HG02970 (cell line): ENCODE data around the gene NDST1.

ENCODE experiments used
- ATAC-seq: cut with Tn5 transposase; IDR thresholded peaks from one replicate; pipeline ENCODE4 v1.9.1; 2021; ENCODE audit warnings: mild to moderate bottlenecking, moderate library complexity, moderate number of reproducible peaks; ENCODE audit not compliant: unreplicated experiment, low FRiP score

Gene NDST1

GRCh38 chr5:150540615-150541396, 32.9 kb downstream of the NDST1 start:
- ATAC-seq = no peak

DNA sequence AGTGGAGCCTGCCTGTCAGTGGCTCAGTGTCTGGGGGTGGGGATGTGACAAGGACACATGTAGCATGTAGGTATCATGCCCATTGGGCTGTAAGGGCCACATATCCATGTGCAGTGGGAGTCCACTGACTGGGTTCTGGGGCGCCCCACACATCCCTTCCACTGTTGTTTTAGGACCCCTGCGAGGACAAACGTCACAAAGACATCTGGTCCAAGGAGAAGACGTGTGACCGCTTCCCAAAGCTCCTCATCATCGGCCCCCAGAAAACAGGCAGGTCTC, 33.4 kb downstream of the NDST1 start:
- no peak for ATAC-seq

DNA sequence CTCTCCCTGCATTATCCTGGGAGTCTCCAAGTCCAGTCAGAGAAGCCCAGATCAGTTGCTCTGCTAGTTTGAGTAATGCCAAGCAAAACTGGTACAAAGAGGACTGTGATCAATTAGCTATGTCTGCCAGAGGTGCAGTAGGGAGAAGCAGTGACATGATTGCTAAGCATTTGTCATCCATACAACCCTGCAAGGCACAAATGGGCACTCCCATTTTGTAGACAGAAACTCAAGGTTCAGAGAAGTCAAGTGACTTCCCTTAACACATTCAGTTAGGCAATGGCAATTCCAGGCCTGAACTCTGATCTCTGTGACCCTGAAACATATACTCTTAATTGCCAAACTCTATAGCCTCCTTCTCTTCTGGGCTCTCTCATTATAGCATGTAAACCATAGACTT, 34.0 kb downstream of the NDST1 start:
- ATAC-seq = no peak

GRCh38 chr5:150542933-150543445, 35.1 kb downstream of the NDST1 start:
- ATAC-seq = no peak

GRCh38 chr5:150544611-150545219, 36.8 kb downstream of the NDST1 start:
- no peak for ATAC-seq

- no peak for ATAC-seq
Measured at GRCh38 chr5:150545246-150545645, 37.3 kb downstream of the NDST1 start.

DNA sequence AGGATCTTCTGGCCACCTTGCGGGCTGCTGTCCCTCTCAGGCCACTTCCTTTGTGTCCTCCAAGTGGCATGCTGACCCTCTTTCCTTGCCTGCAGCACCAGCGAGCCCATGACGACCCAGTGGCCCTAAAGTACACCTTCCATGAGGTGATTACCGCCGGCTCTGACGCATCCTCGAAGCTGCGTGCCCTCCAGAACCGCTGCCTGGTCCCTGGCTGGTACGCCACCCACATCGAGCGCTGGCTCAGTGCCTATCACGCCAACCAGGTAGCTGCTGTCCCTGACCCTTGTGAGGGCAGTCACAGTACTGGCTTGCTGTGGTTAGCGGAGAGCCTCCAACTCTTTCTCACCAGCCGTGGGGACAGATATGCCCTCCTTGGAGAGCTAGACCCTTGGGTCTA, 40.2 kb downstream of the NDST1 start:
- ATAC-seq = no peak

- no peak for ATAC-seq
Measured at GRCh38 chr5:150549735-150550134, 41.8 kb downstream of the NDST1 start.

DNA sequence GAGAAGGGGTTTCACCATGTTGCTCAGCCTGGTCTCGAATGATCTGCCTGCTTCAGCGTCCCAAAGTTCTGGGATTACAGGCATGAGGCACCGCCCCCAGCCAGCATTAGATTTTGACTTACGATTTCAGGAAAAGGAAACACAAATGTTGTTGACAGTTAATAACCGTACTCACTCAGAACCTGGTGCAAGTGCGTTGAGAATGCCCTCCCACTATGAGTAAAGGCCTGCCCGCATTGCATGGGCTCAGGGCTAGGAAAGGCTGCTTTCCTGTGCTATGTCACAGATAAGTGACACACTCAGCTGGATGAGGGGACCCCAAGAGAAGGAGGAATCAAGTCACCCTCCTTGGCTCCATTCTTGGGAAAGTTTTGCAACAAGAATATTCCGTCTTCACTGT, 42.4 kb downstream of the NDST1 start:
- no peak for ATAC-seq

- no peak for ATAC-seq
Measured at GRCh38 chr5:150551066-150551465, 43.1 kb downstream of the NDST1 start.

GRCh38 chr5:150553402-150553801, 45.5 kb downstream of the NDST1 start:
- ATAC-seq = no peak

DNA sequence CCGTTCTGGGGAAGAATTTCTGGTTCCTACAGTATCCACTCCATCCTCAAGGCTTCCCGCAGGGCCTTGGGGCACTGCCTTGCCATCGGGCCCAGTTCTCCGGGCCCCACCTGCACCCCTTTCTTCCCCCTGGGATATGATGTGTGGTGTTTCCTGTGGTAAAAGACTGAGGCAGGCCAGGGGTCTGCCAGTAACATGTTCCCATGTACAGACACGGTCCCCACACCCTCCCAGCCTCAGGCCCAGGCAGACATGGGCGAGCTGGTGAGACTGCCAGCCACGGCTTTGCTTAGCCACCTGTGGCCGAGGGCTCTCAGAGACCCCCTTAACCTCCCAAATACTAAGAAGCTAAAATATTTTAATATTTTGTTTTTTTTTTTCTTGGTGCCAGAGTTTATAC, 46.0 kb downstream of the NDST1 start:
- ATAC-seq = no peak

- no peak for ATAC-seq
Measured at GRCh38 chr5:150554857-150555256, 46.9 kb downstream of the NDST1 start.

DNA sequence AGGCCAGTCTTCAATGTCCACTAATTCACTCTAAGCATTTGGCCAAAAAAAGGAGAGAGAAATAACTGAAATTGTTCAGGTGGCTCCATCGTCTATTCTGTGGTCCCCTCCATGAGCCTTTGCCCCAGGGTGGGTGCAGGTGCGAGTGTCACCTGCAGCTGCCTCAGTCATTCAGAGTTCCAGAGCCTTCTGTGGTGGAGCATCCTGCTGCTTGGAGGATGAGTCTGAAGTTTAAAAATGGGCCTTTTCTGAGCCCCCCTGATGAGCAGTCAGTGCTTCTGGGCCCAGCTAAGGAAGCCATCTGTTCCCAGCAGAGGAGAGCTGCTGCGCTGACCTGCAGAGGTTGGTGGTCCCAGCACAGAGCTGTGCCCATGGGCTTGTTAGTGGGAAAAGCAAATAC, 48.2 kb downstream of the NDST1 start:
- no peak for ATAC-seq

- ATAC-seq = no peak
Measured at GRCh38 chr5:150556859-150557508, 49.1 kb downstream of the NDST1 start.

- ATAC-seq = no peak
Measured at GRCh38 chr5:150557509-150557872, 49.6 kb downstream of the NDST1 start.

GRCh38 chr5:150558088-150558621, 50.2 kb downstream of the NDST1 start:
- ATAC-seq = no peak

- no peak for ATAC-seq
Measured at GRCh38 chr5:150559088-150559487, 51.2 kb downstream of the NDST1 start.

- no peak for ATAC-seq
Measured at GRCh38 chr5:150559701-150560100, 51.8 kb downstream of the NDST1 start.

DNA sequence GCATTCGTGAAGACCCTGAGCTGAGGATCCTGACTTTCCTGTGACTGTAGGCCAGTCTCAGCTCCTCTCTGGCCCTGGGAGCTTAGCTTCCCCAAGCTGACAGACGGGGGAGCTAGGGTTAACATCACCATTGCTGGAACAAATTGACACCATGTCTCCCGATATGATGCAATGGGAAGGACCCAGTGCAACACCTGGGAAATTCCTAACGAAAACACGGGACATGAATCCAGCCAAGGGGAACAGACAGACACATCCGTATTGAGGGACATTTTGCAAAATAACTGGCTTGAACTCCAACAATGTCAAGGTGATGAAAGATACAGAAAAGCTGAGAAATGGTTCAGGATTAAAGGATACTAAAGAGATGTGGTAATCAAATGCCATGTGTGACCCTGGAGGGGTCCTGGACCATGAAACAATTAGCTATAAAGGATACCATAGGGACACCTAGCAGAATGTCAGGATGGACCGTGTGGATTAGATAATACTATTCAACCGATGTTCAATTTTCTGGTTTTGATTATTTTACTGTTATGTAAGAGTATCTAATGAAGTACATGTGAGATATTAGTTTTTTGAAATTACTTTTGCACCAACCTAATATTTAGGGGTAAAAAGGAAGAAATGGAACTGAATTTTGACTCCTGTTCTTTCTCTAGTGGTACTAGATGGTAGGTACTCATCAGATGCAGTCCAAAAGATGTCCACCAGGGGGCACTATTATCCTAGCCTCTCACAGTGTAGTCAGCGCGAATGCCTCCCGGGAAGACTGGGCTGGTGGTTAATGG, 52.7 kb downstream of the NDST1 start:
- ATAC-seq = peak; percentile 68

GRCh38 chr5:150561192-150561512, 53.2 kb downstream of the NDST1 start:
- no peak for ATAC-seq
